RWPE1 (cell line): ENCODE data around the gene UAP1L1.

Experiments used
- CTCF ChIA-PET: fragments of 350-600 bp; sonication (Branson Sonifier 250); formaldehyde crosslinking; extraction: SDS; loops from one replicate; lab custom pipeline; 2021; lab: Yijun Ruan, JAX
- POLR2A ChIA-PET: fragments of 400-600 bp; formaldehyde crosslinking; extraction: SDS; loops from one replicate; lab custom pipeline; 2020; ENCODE audit warnings: antibody characterized with exemption; ENCODE audit not compliant: low non-redundant PET; lab: Yijun Ruan, JAX
- DNase-seq: peaks from one replicate; pipeline ENCODE4 v3.0.0; 2012; ENCODE audit warnings: low spot score
- H3K27ac ChIP-seq: fragments of 450-650 bp; 2 replicates; pipeline ENCODE4 v1.5.1; 2017
- TF ChIP-seq, protein P1 (sequence below): fragments of 450-650 bp; conservative IDR thresholded peaks from 2 replicates; pipeline ENCODE4 v1.5.1; 2017; ENCODE audit warnings: low read depth, mild to moderate bottlenecking

The UAP1L1 gene

DNA sequence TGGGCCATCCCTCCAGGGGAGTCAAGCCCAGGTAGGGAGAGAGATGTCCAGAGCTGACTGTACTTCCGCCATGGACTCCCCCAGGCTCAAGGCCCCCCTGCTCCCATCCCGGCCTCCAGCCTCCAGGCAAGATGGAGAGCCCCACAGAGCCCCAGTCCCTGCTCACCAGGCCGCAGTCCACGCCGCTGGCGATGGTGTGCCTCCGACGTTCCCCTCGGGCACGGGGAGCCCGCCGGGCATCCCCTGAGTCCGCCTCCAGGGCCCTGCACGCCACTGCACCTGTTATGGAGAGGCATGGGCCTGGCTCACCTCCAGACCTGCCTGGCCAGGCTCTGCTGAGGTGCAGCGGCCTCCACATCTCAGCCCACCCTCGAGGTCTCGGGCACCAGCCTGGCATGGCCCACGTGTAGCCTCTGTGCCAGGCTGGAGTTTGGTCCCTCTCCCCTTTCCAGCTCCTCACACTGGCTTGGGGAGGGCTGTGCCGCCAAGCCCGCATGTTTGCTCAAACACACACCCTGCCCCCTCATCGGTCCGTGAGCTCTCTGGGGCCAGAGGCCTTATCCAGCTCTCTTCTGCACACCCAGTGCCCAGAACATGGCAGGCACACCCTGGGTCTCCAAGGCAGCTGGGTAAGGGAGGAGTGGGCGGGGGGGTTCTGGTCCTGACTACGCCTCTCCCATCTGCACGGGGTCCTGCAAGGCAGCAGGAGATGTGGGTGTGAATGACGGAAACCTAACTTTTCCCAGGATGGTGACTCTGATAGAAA lies 11.0 kb upstream of the UAP1L1 start:
- DNase-seq: no peak
- CTCF ChIA-PET: interaction anchor here (0.7 to 5.8 kb wide), 7 partner anchors 11 to 88 kb away, joined by 3 to 76 read pairs (median 5); partner anchors contain the start of genes DPP7, MAN1B1 and NPDC1
- POLR2A ChIA-PET: interaction anchor here (1.1 kb wide), 1 partner anchor 339 kb away, joined by 7 read pairs; no protein-coding TSS in a partner anchor
- TF ChIP-seq, protein P1, sequence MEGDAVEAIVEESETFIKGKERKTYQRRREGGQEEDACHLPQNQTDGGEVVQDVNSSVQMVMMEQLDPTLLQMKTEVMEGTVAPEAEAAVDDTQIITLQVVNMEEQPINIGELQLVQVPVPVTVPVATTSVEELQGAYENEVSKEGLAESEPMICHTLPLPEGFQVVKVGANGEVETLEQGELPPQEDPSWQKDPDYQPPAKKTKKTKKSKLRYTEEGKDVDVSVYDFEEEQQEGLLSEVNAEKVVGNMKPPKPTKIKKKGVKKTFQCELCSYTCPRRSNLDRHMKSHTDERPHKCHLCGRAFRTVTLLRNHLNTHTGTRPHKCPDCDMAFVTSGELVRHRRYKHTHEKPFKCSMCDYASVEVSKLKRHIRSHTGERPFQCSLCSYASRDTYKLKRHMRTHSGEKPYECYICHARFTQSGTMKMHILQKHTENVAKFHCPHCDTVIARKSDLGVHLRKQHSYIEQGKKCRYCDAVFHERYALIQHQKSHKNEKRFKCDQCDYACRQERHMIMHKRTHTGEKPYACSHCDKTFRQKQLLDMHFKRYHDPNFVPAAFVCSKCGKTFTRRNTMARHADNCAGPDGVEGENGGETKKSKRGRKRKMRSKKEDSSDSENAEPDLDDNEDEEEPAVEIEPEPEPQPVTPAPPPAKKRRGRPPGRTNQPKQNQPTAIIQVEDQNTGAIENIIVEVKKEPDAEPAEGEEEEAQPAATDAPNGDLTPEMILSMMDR: no peak
- peak overlapping the region; percentile 85 for H3K27ac ChIP-seq

DNA sequence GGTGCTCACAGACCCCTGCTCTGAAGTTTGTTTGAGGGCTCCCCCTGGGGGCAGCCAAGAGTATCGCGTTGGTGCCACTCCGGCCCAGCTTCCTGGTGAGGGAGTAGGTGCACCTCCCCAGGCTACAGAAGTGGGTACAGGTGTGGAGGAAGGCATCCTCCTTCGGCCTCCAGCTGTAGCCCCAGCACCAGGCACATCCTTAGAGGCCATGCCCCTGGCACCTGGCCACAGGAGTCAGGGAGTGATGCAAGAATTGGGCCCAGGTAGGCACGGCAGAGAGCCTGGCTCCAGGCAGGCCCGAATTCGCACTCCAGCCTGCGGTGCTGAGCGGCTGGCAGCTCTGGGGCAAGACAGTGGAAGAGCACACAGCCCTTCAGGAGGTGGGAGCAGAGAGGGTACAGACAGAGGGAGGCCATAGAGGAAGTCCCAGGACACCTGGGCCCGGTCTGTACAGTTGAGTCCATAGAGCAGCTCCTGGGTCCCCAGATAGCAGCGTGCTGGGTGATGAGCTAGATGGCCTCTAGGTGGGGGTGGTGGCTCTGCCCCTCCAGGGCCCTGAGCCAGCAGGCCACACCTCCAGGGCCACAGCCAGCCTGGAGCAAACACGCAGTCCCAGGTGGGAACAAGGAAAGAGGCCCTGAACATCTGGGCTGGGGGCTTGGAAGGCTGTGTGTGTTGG lies 9.3 kb upstream of the UAP1L1 start:
- POLR2A ChIA-PET: interaction anchor here (0.7 to 1.0 kb wide), 2 partner anchors 12 to 121 kb away, joined by 3 to 6 read pairs; no protein-coding TSS in a partner anchor
- peak; percentile 90 for DNase-seq
- TF ChIP-seq, protein P1: peak; percentile 97
- CTCF ChIA-PET: interaction anchor here (0.5 to 6.0 kb wide), 22 partner anchors 9 to 881 kb away, joined by 3 to 76 read pairs (median 7); partner anchors contain the start of genes DPP7, NPDC1 and UAP1L1
- H3K27ac ChIP-seq: peak overlapping the region; percentile 85

DNA sequence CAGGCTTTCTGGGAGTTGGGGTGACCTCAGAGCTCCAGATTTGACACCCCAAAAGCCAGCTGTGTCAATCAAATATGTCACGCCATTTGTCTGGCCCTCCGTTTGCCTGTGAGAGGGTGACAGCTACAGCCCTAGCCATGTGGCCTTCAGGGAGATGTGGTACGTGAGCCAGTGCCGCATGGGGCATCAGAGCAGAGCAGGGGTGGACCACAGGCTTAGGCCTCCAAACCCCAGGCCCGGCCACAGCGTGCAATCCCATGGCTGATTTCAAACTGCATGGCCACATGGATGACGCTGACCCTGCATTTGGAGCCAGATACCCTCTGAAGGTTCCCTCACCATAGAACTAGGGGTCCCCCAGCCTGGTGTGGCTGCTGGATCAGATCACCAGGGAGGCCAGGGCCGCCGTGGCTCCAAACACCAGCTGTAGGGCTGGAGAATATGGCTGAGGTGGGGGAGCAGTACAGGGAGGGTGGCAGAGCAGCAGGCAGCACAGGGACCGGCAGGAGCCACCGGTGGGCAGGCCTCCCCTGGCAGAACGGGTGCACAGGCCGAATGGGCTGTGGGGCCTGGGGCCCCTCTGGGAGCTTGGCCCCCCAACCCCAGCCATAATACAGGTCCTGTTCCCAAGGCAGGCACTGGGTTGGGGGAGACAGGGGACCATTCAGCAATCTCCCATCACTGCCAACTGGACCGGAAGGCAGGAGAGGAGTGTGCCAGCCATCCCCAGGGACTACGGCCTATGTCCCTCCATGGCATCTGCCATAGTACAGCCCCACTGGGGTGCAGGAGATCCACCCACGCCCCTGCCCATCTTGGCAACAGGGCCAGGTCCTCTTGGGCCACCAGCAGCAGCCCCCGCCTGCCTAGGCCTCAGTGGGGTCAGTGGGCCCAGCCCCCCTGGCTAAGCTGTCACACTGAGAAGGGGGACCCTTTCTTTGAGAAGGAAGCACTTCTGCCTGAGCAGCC lies 8.5 kb upstream of the UAP1L1 start:
- TF ChIP-seq, protein P1: no peak
- POLR2A ChIA-PET: interaction anchor here (0.5 to 2.4 kb wide), 3 partner anchors 14 to 46 kb away, joined by 3 to 15 read pairs (median 4); partner anchors contain the start of gene MAN1B1
- CTCF ChIA-PET: interaction anchor here (0.7 to 6.0 kb wide), 17 partner anchors 8 to 226 kb away, joined by 3 to 76 read pairs (median 10); partner anchors contain the start of genes ABCA2, MAN1B1, NPDC1 and UAP1L1
- no peak for DNase-seq
- H3K27ac ChIP-seq: peak overlapping the region; percentile 85

DNA sequence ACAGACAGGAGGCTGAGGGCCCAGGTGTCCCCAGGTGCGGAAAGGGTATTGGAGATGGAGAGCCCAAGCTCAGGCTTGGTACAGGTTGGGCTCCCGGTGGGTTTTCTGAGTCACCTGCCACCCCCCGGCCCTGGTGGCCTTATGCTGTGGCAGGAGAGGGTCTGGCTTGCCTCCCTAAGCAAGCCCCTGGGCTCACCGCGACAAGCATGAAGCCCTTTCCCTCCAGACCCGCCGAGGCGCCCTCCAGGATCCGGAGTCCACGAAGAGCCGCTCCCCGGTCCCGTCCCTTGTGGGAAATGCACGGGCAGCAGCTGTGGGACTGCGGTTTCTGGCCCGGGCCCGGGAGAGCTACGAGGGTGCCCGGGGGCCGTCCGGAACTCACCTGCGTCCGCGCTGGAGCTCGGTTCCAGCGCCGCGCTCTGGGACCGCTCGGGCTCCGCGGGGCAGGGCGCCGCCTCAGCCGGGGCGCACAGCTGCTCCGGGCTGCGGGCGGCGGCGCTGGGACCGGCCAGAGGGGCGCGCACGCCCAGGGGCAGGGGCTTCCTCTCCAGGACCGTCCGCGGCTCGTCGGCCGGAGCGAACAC lies 7.7 kb upstream of the UAP1L1 start:
- DNase-seq: no peak
- peak overlapping the region; percentile 85 for H3K27ac ChIP-seq
- TF ChIP-seq, protein P1: no peak
- POLR2A ChIA-PET: interaction anchor here (0.5 to 2.4 kb wide), 4 partner anchors 14 to 45 kb away, joined by 3 to 15 read pairs (median 4); partner anchors contain the start of gene MAN1B1
- CTCF ChIA-PET: interaction anchor here (0.7 to 6.0 kb wide), 12 partner anchors 10 to 226 kb away, joined by 3 to 76 read pairs (median 5); partner anchors contain the start of genes ABCA2, MAN1B1 and NPDC1

DNA sequence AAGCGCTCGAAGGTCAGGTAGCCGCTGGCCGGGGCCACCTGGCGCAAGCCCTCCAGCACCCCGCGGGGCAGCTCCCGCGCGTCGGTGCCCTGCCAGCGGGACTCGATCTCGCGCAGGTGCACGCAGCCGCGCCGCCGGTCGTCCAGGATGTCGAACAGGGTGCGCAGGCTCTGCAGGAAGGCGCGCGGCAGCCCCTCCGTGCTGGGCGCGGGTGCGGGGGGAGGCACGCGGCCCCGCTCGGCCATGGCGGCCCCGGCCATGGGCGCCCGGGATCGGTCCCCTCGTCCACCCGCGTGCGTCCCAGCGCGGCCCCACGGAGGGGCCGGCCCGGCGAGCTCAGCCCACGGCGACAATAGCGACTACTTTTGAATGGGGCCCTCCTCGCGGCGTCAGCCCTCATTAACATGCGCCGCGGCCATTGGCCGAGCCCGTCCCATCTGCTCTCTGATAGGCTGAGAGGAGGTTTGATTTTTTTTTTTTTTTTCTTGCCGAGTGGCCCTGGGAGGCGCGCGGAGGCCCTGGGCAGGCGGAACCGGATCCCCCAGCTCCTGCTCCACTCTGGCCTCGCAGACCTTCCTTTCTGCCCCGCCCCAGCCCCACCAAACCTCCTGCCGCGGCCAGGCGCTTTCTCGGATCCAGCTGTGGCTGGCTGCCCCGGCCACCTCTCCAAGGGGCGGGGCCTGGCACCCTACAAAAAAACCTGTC lies 7.0 kb upstream of the UAP1L1 start, which contains the start of gene SAPCD2:
Gene SAPCD2 (minus strand): TSS at position 357 of the 705 bp plus-strand sequence. CDS start 97 bp downstream, at position 260.
- TF ChIP-seq, protein P1: no peak
- peak within 1 kb of the TSS; percentile 85 for H3K27ac ChIP-seq
- ChIA-PET CTCF (interaction anchor here (0.6 to 6.0 kb wide), 12 partner anchors 10 to 166 kb away, joined by 3 to 76 read pairs (median 5); partner anchors contain the start of genes ABCA2 and NPDC1), POLR2A (interaction anchor here (0.6 to 2.4 kb wide), 7 partner anchors 13 to 192 kb away, joined by 3 to 15 read pairs (median 3); partner anchors contain the start of gene MAN1B1)
- DNase-seq: peak; percentile 96
